Measurements from ENCODE around the gene FNDC11.

The FNDC11 gene

GRCh38 chr20:63525971-63526370, 28.0 kb upstream of the FNDC11 start:
- DNase-seq, result peak; percentile 1

GRCh38 chr20:63527184-63527583, 26.8 kb upstream of the FNDC11 start:
- no peak for DNase-seq

- DNase-seq, result no peak
Observed at GRCh38 chr20:63529180-63529860, 24.6 kb upstream of the FNDC11 start.

GRCh38 chr20:63529861-63530787, 23.8 kb upstream of the FNDC11 start:
- no peak for DNase-seq

GRCh38 chr20:63530788-63531160, 23.2 kb upstream of the FNDC11 start:
- no peak for DNase-seq

- no peak for DNase-seq
Observed at GRCh38 chr20:63531686-63532448, 22.1 kb upstream of the FNDC11 start.

GRCh38 chr20:63532449-63532971, 21.4 kb upstream of the FNDC11 start:
- no peak for DNase-seq

GRCh38 chr20:63533388-63533787, 20.6 kb upstream of the FNDC11 start:
- no peak for DNase-seq

- DNase-seq, result no peak
Observed at GRCh38 chr20:63533871-63534393, 20.0 kb upstream of the FNDC11 start.

GRCh38 chr20:63534427-63534830, 19.5 kb upstream of the FNDC11 start:
- DNase-seq, result no peak

GRCh38 chr20:63534831-63535651, 18.9 kb upstream of the FNDC11 start:
- DNase-seq, result no peak

GRCh38 chr20:63536241-63536977, 17.6 kb upstream of the FNDC11 start:
- no peak for DNase-seq

- DNase-seq, result peak; percentile 69
Observed at GRCh38 chr20:63536997-63537524, 16.9 kb upstream of the FNDC11 start, which contains the start of gene PTK6. Gene PTK6 (minus strand): TSS chr20:63537376. CDS start chr20:63537314, 62 bp downstream.

- DNase-seq, result peak; percentile 97
Observed at GRCh38 chr20:63537525-63538203, 16.3 kb upstream of the FNDC11 start.

GRCh38 chr20:63538204-63539091, 15.5 kb upstream of the FNDC11 start:
- no peak for DNase-seq

- no peak for DNase-seq
Observed at GRCh38 chr20:63539092-63539430, 14.9 kb upstream of the FNDC11 start.

GRCh38 chr20:63539441-63540370, 14.3 kb upstream of the FNDC11 start:
- DNase-seq, result no peak

All from stimulated activated CD4-positive, alpha-beta T cell treated with anti-CD3 and anti-CD28 coated beads, Interleukin-15, amount 100 ng/mL, for 24 hours (primary cell).